Measurements from ENCODE around the gene EIF2AK2.

The EIF2AK2 gene

DNA sequence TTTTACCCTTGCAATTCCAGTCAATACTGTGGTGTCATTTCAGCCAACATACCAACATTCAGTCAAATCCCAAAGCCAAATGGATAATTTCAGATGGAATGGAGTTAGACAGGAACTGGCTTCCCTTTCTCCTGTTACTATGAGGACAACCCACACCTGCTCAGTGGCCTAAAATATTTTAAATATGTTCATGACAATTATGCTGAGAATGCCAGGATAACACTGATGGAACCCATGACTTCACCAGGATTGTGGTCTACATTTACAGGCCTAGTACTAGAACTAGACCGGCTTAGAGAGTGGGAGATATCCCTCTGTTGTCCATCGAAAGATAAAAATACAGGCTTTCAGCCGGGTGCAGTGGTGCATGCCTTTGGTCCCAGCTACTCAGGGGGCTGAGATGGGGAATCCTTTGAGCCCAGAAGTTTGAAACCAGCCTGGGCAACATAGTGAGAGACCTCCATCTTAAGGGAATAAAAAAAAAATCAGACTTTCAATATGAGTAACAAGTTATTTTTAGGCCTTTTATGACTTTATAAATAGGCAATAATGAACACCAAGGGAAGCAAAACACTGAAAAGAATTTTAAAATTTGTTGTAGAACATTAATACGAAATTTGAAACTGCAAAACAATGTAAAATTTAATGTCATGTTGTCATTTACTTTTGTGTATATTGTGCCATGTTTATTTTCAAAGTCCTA lies 58.2 kb downstream of the EIF2AK2 start:
- no peak for DNase-seq

DNA sequence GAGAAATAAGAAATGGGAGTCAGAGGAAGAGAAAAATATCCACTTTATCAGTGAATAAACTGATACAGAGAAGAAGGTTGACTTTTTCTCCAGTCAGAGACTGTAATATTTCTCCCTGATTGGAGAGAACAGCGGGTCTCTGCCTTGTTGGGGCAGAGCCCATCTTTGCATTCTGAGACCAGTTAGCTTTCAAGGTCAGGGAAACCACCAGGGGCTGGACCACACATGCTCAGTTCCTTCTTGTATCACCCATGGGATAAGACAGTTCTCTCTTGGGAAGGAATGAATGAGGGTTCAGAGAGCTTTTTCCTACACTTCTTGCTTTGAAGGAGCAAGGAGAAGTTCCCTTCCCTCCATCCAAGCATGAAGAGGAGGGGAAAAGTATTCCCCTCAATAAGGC lies 60.2 kb downstream of the EIF2AK2 start:
- DNase-seq: no peak

DNA sequence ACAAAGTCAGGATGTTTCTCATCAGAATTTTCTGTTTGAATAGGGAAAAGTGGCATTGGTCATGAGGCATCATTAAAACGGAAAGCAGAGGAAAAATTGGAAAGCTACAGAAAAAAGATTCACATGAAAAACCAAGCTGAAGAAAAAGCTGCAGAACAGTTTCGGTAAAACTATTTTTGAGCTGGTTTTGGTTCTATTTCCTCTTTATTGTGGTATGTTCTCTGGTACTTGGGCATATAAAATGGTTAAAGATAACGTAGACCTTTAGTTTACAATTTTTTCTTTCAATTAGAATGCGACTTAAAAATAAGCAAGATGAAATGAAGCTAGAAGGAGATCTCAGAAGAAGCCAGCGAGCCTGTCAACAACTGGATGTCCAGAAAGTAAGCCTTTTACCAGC lies 64.9 kb downstream of the EIF2AK2 start:
- no peak for DNase-seq

GRCh38 chr2:37090019-37090477 lies 66.7 kb downstream of the EIF2AK2 start:
- DNase-seq: no peak

GRCh38 chr2:37085731-37086147 lies 71.0 kb downstream of the EIF2AK2 start:
- no peak for DNase-seq

DNA sequence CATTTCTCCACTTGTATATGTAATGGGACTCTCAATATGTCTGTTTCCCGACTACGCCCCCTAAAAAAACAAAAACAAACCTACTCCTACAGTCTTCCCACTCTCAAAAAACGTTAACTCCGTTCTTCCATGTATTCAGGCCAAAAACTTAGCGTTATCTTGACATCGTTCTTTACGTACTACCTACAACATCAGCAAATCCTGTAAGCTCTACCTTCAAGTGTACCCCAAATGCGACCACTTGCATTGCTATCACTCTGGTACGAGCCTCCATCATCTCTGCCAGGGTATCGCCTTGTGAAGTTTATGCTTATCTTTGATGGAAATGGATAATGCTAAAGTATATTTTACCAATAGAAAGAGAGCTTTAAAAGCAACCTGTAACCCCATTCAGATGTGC lies 72.0 kb downstream of the EIF2AK2 start:
- no peak for DNase-seq

GRCh38 chr2:37083873-37084794 lies 72.6 kb downstream of the EIF2AK2 start, which contains the start of the genes GPATCH11 and HEATR5B:
Gene GPATCH11 (plus strand): TSS chr2:37084518. CDS start chr2:37088382, 3,864 bp downstream.
Gene HEATR5B (minus strand): TSS chr2:37084372. CDS start chr2:37083414, 958 bp downstream.
- DNase-seq: peak; percentile 86

DNA sequence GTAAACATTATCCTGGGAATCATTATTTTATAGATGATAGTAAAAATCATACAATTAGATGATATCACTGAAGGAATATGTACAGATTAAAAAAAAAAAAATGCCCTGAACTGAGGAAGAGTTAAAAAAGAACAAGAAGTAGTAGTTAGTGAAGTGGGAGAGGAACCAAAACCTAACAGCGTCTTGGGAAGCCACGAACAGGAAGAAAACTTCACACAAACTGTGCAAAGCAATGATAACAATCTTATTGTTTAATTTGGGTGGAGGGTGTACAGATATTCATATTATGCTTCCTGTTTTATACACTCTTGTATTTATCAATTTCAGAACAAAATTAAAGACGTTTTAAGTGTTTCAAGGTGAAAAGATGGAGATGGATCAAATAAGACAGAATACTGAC lies 76.1 kb downstream of the EIF2AK2 start:
- no peak for DNase-seq

GRCh38 chr2:37080266-37080665 lies 76.5 kb downstream of the EIF2AK2 start:
- no peak for DNase-seq

GRCh38 chr2:37070931-37071330 lies 85.8 kb downstream of the EIF2AK2 start:
- DNase-seq: no peak

DNA sequence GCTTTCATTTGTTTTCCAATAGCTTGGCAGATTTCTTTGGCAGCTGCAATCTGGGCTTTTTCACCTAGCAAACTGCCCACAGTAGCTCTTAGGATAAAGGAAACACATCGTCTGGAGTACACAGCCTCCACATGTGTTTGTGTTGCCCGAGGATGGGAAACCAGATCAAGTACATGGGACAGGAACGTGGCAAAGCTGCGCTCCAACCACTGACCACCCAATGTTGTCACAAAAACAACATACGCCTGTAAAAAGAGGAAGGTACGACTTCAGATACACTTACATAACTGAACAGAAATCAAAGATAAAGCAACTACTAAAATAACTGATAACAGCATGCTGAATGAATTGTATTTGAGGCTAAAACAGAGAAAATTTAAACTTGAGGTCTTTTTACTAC lies 88.1 kb downstream of the EIF2AK2 start:
- DNase-seq: no peak

- no peak for DNase-seq
These were observed 95.0 kb downstream of the EIF2AK2 start for GRCh38 chr2:37061776-37062175.

GRCh38 chr2:37061013-37061711 lies 95.6 kb downstream of the EIF2AK2 start:
- DNase-seq: no peak

DNA sequence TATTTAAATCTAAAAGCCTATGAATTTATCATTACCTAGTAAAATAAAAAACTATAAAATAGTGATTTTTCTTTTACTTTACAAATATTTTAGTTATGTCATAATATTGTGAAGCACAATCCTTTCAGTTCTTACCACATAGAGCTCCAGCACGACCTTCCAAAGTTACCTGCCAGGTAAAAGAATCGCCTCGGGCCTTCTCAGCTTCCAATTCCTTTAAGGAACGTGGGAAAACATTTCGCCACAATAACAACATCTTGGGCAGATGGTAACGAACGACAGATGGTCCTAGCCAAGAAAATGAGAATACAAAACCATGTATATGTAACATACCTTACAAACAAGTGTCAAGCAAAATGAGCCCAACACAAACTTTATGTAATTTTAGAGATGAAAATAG lies 96.3 kb downstream of the EIF2AK2 start:
- DNase-seq: no peak

DNA sequence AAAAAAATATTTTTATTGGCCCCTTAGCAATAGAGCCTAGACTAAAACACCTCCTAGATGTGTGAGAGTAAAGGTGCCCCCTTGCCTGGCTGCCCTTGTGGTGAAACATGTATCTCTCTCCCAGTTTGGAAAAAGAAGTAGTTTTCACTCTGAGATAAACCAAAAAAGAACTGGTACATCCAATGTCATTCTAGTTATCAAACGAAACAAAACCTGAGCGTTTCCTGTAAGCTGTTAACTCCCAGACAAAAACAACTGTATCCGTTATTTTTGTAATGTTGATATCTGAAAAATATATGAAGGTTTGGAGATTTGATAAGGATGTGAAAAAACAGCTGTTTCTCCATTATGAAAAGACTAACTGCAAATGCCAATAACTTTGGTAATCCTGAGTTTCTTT lies 96.9 kb downstream of the EIF2AK2 start:
- DNase-seq: no peak

DNA sequence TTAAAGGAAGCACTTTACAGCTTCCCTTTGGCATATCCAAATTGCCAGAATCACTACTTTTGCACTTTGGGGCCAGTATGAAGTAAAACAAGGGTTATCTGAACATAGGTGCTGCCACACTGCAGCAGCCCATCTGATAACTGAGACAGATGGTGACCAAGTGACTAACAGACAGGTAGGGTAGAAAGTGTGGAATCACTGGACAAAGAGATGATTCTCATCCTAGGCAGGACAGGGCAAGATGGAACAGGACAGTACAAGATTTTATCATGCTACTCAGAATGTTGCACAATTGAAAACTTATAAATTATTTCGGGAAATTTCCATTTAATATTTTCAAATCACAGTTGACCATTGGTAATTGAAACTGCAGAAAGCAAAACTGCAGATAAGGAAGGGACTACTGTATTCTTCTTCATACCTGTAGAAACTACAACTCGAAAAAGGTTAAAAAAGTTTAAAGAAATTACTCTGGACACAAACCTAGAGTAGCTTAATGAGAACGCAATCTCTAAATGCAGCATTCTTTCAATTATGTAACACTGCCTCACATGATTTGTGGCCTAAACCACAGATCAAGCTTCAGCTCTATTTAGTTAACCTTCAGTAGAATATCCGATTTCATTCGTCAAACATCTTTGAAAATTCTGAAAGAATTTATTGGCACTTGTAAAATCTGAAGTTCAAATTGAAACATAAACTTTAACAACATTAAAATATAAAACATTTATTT lies 104.0 kb downstream of the EIF2AK2 start:
- no peak for DNase-seq

All from activated CD4-positive, alpha-beta T cell treated with anti-CD3 and anti-CD28 coated beads for 1 hour (primary cell).